Measurements from ENCODE around the gene NFATC3.

Gene NFATC3

GRCh38 chr16:68255712-68256111 is 170.5 kb downstream of the NFATC3 start:
- no peak for DNase-seq

- DNase-seq = no peak
These were observed 172.2 kb downstream of the NFATC3 start for GRCh38 chr16:68257251-68257905.

- no peak for DNase-seq
These were observed 173.0 kb downstream of the NFATC3 start for GRCh38 chr16:68257906-68258800.

GRCh38 chr16:68259007-68259825 is 174.0 kb downstream of the NFATC3 start:
- no peak for DNase-seq

GRCh38 chr16:68263559-68264127 is 178.5 kb downstream of the NFATC3 start:
- no peak for DNase-seq

- DNase-seq = no peak
These were observed 179.2 kb downstream of the NFATC3 start, which contains the start of gene SLC7A6 for GRCh38 chr16:68264128-68265077. Gene SLC7A6, plus strand, starts transcription at chr16:68264526. Its CDS starts 10,201 bp downstream, at chr16:68274727.

GRCh38 chr16:68265078-68265920 is 180.1 kb downstream of the NFATC3 start:
- DNase-seq = no peak

GRCh38 chr16:68267612-68268405 is 182.6 kb downstream of the NFATC3 start:
- no peak for DNase-seq

- no peak for DNase-seq
These were observed 184.6 kb downstream of the NFATC3 start for GRCh38 chr16:68269793-68270192.

- no peak for DNase-seq
These were observed 185.2 kb downstream of the NFATC3 start for GRCh38 chr16:68270353-68270752.

- peak; percentile 58 for DNase-seq
These were observed 187.5 kb downstream of the NFATC3 start for GRCh38 chr16:68272507-68273209.

GRCh38 chr16:68273459-68273858 is 188.3 kb downstream of the NFATC3 start:
- no peak for DNase-seq

GRCh38 chr16:68273896-68274295 is 188.7 kb downstream of the NFATC3 start:
- DNase-seq = no peak

GRCh38 chr16:68274441-68274840 is 189.3 kb downstream of the NFATC3 start:
- no peak for DNase-seq

GRCh38 chr16:68275611-68276191 is 190.5 kb downstream of the NFATC3 start:
- DNase-seq = no peak

- DNase-seq = no peak
These were observed 191.1 kb downstream of the NFATC3 start for GRCh38 chr16:68276223-68276622.

Data from NCI-H2029 (cell line).